ENCODE measurements around the gene WWTR1. TPM values are rescaled to one million over a fixed set of nuclear protein-coding genes. Genes with fewer than 3 reads are reported as not detected.

WWTR1 gene
- total RNA-seq, 1 donor from 2014 or later: 87.7 TPM

- H3K4me3 ChIP-seq: peak overlapping the region; percentile 13
- no peak for DNase-seq
- ATAC-seq: peak; percentile 53
- H3K4me1 ChIP-seq: peaks cover 23% of the 10 kb centered on the region
- H3K27ac ChIP-seq: no peak overlapping the region
- H3K27me3 ChIP-seq: no peaks in the 10 kb centered on the region
- H3K36me3 ChIP-seq: no peaks in the 10 kb centered on the region
- intact Hi-C loops (cut with DNase I): no loop called here
- TF ChIP-seq, protein P1, sequence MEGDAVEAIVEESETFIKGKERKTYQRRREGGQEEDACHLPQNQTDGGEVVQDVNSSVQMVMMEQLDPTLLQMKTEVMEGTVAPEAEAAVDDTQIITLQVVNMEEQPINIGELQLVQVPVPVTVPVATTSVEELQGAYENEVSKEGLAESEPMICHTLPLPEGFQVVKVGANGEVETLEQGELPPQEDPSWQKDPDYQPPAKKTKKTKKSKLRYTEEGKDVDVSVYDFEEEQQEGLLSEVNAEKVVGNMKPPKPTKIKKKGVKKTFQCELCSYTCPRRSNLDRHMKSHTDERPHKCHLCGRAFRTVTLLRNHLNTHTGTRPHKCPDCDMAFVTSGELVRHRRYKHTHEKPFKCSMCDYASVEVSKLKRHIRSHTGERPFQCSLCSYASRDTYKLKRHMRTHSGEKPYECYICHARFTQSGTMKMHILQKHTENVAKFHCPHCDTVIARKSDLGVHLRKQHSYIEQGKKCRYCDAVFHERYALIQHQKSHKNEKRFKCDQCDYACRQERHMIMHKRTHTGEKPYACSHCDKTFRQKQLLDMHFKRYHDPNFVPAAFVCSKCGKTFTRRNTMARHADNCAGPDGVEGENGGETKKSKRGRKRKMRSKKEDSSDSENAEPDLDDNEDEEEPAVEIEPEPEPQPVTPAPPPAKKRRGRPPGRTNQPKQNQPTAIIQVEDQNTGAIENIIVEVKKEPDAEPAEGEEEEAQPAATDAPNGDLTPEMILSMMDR (IDR thresholded peaks at IDR 0.05): no peak
- no peaks in the 10 kb centered on the region for H3K9me3 ChIP-seq
Observed at GRCh38 chr3:149638228-149639092, 19.4 kb downstream of the WWTR1 start.

DNA sequence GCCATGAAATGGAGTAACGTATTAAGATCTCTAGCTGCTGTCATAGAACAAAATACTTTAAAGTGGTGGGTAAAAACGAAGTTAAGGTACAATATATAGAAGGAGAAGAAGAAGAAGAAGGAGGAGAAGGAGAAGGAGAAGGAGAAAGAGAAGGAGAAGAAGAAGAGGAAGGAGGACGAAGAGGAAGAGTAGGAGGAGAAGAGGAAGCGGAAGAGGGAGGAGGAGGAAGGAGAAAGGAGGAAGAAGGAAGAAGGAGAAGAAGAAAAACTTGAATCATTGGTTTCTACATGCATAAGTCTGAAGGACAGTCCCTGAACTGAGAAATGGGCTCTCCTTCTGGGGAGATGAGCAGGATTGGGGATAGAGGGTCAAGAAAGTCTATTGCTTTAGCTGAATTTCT is 22.4 kb downstream of the WWTR1 start:
- Histone ChIP-seq H3K4me1 (peaks cover 25% of the 10 kb centered on the region), H3K27me3 (no peaks in the 10 kb centered on the region), H3K9me3 (no peaks in the 10 kb centered on the region), H3K36me3 (no peaks in the 10 kb centered on the region), H3K4me3 (no peak overlapping the region), H3K27ac (no peak overlapping the region)
- ATAC-seq (no peak), DNase-seq (no peak)
- intact Hi-C loops (cut with DNase I): no loop called here
- TF ChIP-seq, protein P1 (IDR thresholded peaks at IDR 0.05): no peak

GRCh38 chr3:149634573-149634972 is 23.3 kb downstream of the WWTR1 start:
- intact Hi-C loops (cut with DNase I): no loop called here
- Histone ChIP-seq H3K9me3 (no peaks in the 10 kb centered on the region), H3K4me3 (no peak overlapping the region), H3K27ac (no peak overlapping the region), H3K27me3 (no peaks in the 10 kb centered on the region), H3K4me1 (peaks cover 30% of the 10 kb centered on the region), H3K36me3 (no peaks in the 10 kb centered on the region)
- TF ChIP-seq, protein P1 (IDR thresholded peaks at IDR 0.05): no peak
- DNase-seq: no peak
- ATAC-seq: no peak

DNA sequence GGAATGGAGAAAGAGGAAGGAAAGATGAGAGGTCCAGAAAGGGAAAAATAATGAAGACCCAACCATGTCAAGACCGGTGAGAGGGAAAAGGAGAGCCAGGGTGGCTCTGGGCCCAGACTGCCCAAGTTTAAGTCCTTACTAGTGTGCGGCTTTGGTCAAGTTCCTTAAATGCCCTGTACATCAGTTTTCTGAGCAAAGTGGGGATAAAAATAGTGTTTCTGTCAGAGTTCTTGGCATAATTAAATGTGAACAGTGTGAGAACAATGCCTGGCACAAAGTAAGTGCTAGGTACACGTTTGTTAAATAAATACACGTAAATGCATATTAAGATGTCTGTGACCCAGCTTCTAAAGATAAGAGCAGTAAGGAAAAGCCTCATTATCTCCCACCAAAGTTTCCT is 23.8 kb downstream of the WWTR1 start:
- Histone ChIP-seq H3K4me3 (no peak overlapping the region), H3K27me3 (no peaks in the 10 kb centered on the region), H3K4me1 (peaks cover 35% of the 10 kb centered on the region), H3K27ac (no peak overlapping the region), H3K36me3 (no peaks in the 10 kb centered on the region), H3K9me3 (no peaks in the 10 kb centered on the region)
- no peak for DNase-seq
- intact Hi-C loops (cut with DNase I): no loop called here
- ATAC-seq: no peak
- TF ChIP-seq, protein P1 (IDR thresholded peaks at IDR 0.05): no peak

DNA sequence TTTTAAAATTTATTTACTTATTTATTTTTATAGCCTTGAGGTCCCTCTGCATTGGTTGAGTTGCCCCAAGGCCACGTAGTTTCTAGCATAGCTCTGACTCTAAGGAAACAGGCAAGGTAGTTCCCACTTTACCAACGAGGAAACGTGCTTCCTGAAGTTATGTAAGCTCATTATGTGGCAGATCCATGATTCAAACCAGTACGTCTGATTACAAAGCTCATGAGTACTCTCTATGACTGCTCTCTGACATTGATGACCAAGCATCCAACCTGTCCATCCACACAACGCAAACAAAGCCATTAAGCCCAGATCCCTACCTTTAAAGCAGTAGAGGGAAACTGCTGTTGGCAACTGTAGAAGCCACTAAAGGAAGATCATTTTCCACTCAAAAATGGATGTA is 25.6 kb downstream of the WWTR1 start:
- intact Hi-C loops (cut with DNase I): no loop called here
- no peak overlapping the region for H3K4me3 ChIP-seq
- no peaks in the 10 kb centered on the region for H3K36me3 ChIP-seq
- TF ChIP-seq, protein P1 (IDR thresholded peaks at IDR 0.05): no peak
- peaks cover 48% of the 10 kb centered on the region for H3K4me1 ChIP-seq
- ATAC-seq (no peak), DNase-seq (no peak)
- no peaks in the 10 kb centered on the region for H3K27me3 ChIP-seq
- H3K27ac ChIP-seq: no peak overlapping the region
- no peaks in the 10 kb centered on the region for H3K9me3 ChIP-seq
